DOHH2 (cell line): Measurements from ENCODE around the gene OR6C65.
"Not testable (repeated sequence)": the region's sequence is repeated elsewhere in the genome, so short reads cannot be mapped to it uniquely, and the experiment has no call there.

ENCODE experiments used
- H3F3A ChIP-seq: fragments of 200-600 bp; sonication (generic), shearing (Covaris generic); 2 replicates; pipeline ENCODE4 v1.6.0; 2016; ENCODE audit warnings: antibody characterized with exemption, mild to moderate bottlenecking; ENCODE audit not compliant: control insufficient read depth, insufficient read depth
- H3K27ac ChIP-seq: fragments of 200-600 bp; sonication (generic); 2 replicates; pipeline ENCODE4 v1.5.1; 2014; ENCODE audit warnings: low read depth, mild to moderate bottlenecking, low read length, moderate library complexity
- H3K27me3 ChIP-seq: fragments of 200-600 bp; sonication (generic); 2 replicates; pipeline ENCODE4 v1.6.1; 2014; ENCODE audit warnings: mild to moderate bottlenecking, low read length, mixed read lengths; ENCODE audit not compliant: control insufficient read depth
- H3K36me3 ChIP-seq: fragments of 200-600 bp; sonication (generic); 2 replicates; pipeline ENCODE4 v1.6.1; 2014; ENCODE audit warnings: mild to moderate bottlenecking, low read length, moderate library complexity, mixed read lengths; ENCODE audit not compliant: control insufficient read depth
- H3K4me1 ChIP-seq: fragments of 200-600 bp; sonication (generic); 2 replicates; pipeline ENCODE4 v1.6.1; 2014; ENCODE audit warnings: mild to moderate bottlenecking, low read length, mixed read lengths; ENCODE audit not compliant: control insufficient read depth
- H3K4me2 ChIP-seq: fragments of 200-600 bp; sonication (generic); 2 replicates; pipeline ENCODE4 v1.6.0; 2014; ENCODE audit warnings: mild to moderate bottlenecking, low read length, moderate library complexity
- H3K4me3 ChIP-seq: fragments of 200-600 bp; sonication (generic); 2 replicates; pipeline ENCODE4 v1.5.1; 2014; ENCODE audit warnings: mild to moderate bottlenecking, low read length, mixed read lengths
- H3K79me2 ChIP-seq: fragments of 200-600 bp; sonication (generic); 2 replicates; pipeline ENCODE4 v1.6.1; 2014; ENCODE audit warnings: mild to moderate bottlenecking, low read length, mixed read lengths; ENCODE audit not compliant: control insufficient read depth
- H3K9me2 ChIP-seq: fragments of 200-600 bp; sonication (generic); replicated peaks from 2 replicates; pipeline ENCODE4 v1.6.1; 2014; ENCODE audit warnings: mild to moderate bottlenecking, low read length, mixed read lengths; ENCODE audit not compliant: control insufficient read depth
- H3K9me3 ChIP-seq: fragments of 200-600 bp; sonication (generic); 2 replicates; pipeline ENCODE4 v1.6.1; 2014; ENCODE audit warnings: antibody characterized with exemption, low read length, mixed read lengths; ENCODE audit not compliant: control insufficient read depth, insufficient read depth
- H4K20me1 ChIP-seq: fragments of 200-600 bp; sonication (generic); 2 replicates; pipeline ENCODE4 v1.6.0; 2014; ENCODE audit warnings: low read depth, mild to moderate bottlenecking, antibody characterized with exemption, low read length, moderate library complexity; ENCODE audit not compliant: control insufficient read depth, insufficient read depth
- EZH2phosphoT487 ChIP-seq: fragments of 200-600 bp; sonication (generic); IDR thresholded peaks from 2 replicates; pipeline ENCODE4 v1.6.1; 2017; ENCODE audit warnings: borderline replicate concordance, mild to moderate bottlenecking, antibody characterized with exemption, low read length, moderate library complexity, mixed read lengths
- TF ChIP-seq, protein P1 (sequence below): fragments of 200-600 bp; sonication (generic); IDR thresholded peaks from one replicate; pipeline ENCODE4 v1.5.1; 2014; ENCODE audit warnings: antibody characterized with exemption, mild to moderate bottlenecking, low read depth, low read length; ENCODE audit not compliant: poor library complexity, severe bottlenecking

Gene OR6C65

DNA sequence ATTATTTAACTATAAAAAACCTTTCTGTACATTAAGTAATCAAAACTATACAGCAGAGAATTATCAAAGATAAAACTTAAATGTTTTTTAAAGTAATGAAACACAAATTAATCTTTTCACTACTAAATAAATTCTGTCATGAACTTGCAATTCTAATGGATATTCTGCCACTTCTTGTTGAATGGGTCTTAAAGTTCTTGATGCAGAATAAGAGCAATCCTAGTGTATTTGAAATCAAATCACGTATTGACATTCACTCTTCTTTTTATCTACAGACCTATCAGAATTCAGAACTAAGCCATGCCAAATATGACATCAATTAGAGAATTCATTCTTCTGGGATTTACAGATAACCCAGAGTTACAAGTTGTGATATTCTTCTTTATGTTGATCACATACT is at the start of gene OR6C65:
OR6C65 (plus strand) TSS at position 301 of the 400 bp plus-strand sequence; CDS start at position 301, 0 bp downstream.
- Histone ChIP-seq H4K20me1 (no peaks in the 10 kb centered on the region), H3K36me3 (no peaks in the 10 kb centered on the region), H3K79me2 (no peaks in the 10 kb centered on the region), H3K27ac (no peak within 1 kb of the TSS), H3K27me3 (no peaks in the 10 kb centered on the region), H3K4me1 (no peaks in the 10 kb centered on the region), H3F3A (no peaks in the 10 kb centered on the region), H3K4me3 (no peak within 1 kb of the TSS), H3K4me2 (no peak within 1 kb of the TSS), H3K9me2 (no peaks in the 10 kb centered on the region), H3K9me3 (0 out of 2 replicates have a peak, but pooled peaks cover 6% of the 10 kb centered on the region)
- no peak for TF ChIP-seq EZH2phosphoT487
- TF ChIP-seq, protein P1, sequence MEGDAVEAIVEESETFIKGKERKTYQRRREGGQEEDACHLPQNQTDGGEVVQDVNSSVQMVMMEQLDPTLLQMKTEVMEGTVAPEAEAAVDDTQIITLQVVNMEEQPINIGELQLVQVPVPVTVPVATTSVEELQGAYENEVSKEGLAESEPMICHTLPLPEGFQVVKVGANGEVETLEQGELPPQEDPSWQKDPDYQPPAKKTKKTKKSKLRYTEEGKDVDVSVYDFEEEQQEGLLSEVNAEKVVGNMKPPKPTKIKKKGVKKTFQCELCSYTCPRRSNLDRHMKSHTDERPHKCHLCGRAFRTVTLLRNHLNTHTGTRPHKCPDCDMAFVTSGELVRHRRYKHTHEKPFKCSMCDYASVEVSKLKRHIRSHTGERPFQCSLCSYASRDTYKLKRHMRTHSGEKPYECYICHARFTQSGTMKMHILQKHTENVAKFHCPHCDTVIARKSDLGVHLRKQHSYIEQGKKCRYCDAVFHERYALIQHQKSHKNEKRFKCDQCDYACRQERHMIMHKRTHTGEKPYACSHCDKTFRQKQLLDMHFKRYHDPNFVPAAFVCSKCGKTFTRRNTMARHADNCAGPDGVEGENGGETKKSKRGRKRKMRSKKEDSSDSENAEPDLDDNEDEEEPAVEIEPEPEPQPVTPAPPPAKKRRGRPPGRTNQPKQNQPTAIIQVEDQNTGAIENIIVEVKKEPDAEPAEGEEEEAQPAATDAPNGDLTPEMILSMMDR = no peak

DNA sequence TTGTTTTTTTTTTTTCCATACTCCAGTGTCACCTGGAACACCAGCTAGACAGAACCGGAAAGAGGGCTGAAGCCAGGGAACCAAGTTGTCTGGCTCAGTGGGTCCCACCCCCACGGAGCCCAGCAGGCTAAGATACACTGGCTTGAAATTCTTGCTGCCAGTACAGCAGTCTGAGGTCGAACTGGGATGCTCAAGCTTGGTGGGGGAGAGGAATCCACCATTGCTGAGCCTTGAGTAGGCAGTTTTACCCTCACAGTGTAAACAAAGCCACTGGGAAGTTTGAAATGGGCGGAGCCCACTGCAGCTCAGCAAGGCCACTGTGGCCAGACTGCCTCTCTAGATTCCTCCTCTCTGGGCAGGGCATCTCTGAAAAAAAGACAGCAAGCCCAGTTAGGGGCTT is 45.0 kb upstream of the OR6C65 start:
- not testable (repeated sequence) for H3K9me2 ChIP-seq, H3F3A ChIP-seq, H3K9me3 ChIP-seq, H3K4me1 ChIP-seq, H4K20me1 ChIP-seq, H3K4me3 ChIP-seq, H3K79me2 ChIP-seq, H3K27ac ChIP-seq, H3K27me3 ChIP-seq, H3K36me3 ChIP-seq, H3K4me2 ChIP-seq

DNA sequence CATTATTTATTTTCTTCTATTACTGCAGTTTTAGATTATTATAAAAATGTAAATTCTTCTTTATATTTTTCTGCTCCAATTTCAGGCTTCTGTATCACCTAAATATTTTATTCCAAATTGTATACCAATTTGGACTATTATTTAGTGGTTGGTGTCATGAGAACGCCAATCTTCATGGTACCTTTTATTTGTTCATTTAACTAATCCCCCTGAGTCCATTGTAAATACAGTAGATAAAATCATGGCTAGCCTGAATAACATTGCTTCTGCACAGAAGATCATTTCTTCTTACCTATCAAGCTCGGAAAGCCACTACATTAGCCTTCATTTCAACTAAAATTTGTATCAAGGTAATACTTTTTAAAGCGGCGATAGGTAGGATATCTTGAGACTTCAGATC is 37.7 kb upstream of the OR6C65 start, which contains the start of gene OR6C75:
OR6C75 (plus strand) TSS at position 301 of the 400 bp plus-strand sequence. CDS start 2,136 bp downstream, outside the sequence.
- H3F3A ChIP-seq = no peaks in the 10 kb centered on the region

DNA sequence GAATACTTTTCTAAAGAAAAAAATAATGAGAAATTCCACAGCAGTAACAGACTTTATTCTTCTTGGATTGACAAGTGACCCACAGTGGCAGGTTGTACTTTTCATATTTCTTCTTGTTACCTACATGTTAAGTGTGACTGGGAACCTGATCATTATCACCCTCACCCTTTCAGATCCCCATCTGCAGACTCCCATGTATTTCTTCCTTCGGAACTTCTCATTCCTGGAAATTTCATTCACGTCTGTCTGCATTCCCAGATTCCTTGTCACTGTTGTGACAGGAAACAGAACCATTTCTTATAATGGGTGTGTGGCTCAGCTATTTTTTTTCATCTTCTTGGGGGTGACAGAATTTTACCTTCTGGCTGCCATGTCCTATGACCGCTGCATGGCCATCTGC is 35.2 kb upstream of the OR6C65 start:
- H4K20me1 ChIP-seq = no peaks in the 10 kb centered on the region
- H3K4me3 ChIP-seq = no peak overlapping the region

More for the DNA sequence above, 37.7 kb upstream of the OR6C65 start, which contains the start of gene OR6C75:
- Histone ChIP-seq H4K20me1 (no peaks in the 10 kb centered on the region), H3K4me3 (no peak within 1 kb of the TSS), H3K79me2 (no peaks in the 10 kb centered on the region), H3K9me3 (no peaks in the 10 kb centered on the region), H3K27me3 (0 out of 2 replicates have a peak, but pooled peaks cover 7% of the 10 kb centered on the region), H3K27ac (no peak within 1 kb of the TSS), H3K9me2 (no peaks in the 10 kb centered on the region), H3K4me2 (no peak within 1 kb of the TSS), H3K36me3 (no peaks in the 10 kb centered on the region), H3K4me1 (no peaks in the 10 kb centered on the region)
- no peak for TF ChIP-seq EZH2phosphoT487
- TF ChIP-seq, protein P1 = no peak

More for the DNA sequence above, 35.2 kb upstream of the OR6C65 start:
- Histone ChIP-seq H3K4me1 (no peaks in the 10 kb centered on the region), H3K79me2 (no peaks in the 10 kb centered on the region), H3K9me3 (no peaks in the 10 kb centered on the region), H3K27me3 (0 out of 2 replicates have a peak, but pooled peaks cover 7% of the 10 kb centered on the region), H3K27ac (no peak overlapping the region), H3K9me2 (no peaks in the 10 kb centered on the region), H3K4me2 (no peak overlapping the region), H3F3A (no peaks in the 10 kb centered on the region), H3K36me3 (no peaks in the 10 kb centered on the region)
- no peak for TF ChIP-seq EZH2phosphoT487
- TF ChIP-seq, protein P1 = no peak
